GM12878 (cell line): ENCODE measurements around the gene CDK5R1. TPM values are rescaled to one million over a fixed set of nuclear protein-coding genes. Genes with fewer than 3 reads are reported as not detected.

Source experiments
- BMI1 ChIP-seq: fragments of 450-650 bp; IDR thresholded peaks from 2 replicates; pipeline ENCODE4 v1.6.1; 2016; ENCODE audit warnings: mild to moderate bottlenecking, moderate library complexity, borderline replicate concordance
- CEBPZ ChIP-seq: fragments of 150-350 bp; IDR thresholded peaks from 2 replicates; pipeline ENCODE4 v1.6.1; 2016; ENCODE audit warnings: low read depth, low read length
- E2F4 ChIP-seq: IDR thresholded peaks from 2 replicates; pipeline ENCODE4 v1.6.1; 2012; ENCODE audit warnings: low read depth, low read length, improper control_type of control experiment
- EED ChIP-seq: sonication (generic); IDR thresholded peaks from 2 replicates; pipeline ENCODE4 v1.6.1; 2016; ENCODE audit warnings: antibody characterized with exemption, low read depth
- FOS ChIP-seq: IDR thresholded peaks from 3 replicates; pipeline ENCODE4 v1.6.1; 2011; ENCODE audit warnings: borderline replicate concordance; ENCODE audit not compliant: insufficient read length; ENCODE audit errors: extremely low read depth
- HDAC2 ChIP-seq: fragments of 200-600 bp; sonication (generic); IDR thresholded peaks from 2 replicates; pipeline ENCODE4 v1.6.1; 2017
- HDAC6 ChIP-seq: fragments of 200-600 bp; sonication (generic); IDR thresholded peaks from one replicate; pipeline ENCODE4 v1.8.0; 2017; ENCODE audit warnings: antibody characterized with exemption; ENCODE audit not compliant: unreplicated experiment
- HSF1 ChIP-seq: fragments of 150-350 bp; IDR thresholded peaks from 2 replicates; pipeline ENCODE4 v1.6.1; 2014; ENCODE audit warnings: mild to moderate bottlenecking, low read depth, low read length
- NBN ChIP-seq: fragments of 450-650 bp; IDR thresholded peaks from 2 replicates; pipeline ENCODE4 v1.6.1; 2016
- NFXL1 ChIP-seq: fragments of 450-650 bp; IDR thresholded peaks from 2 replicates; pipeline ENCODE4 v1.6.1; 2017; ENCODE audit warnings: antibody characterized with exemption, mild to moderate bottlenecking, borderline replicate concordance
- PAX5 ChIP-seq: IDR thresholded peaks from 2 replicates; pipeline ENCODE4 v1.6.1; 2011; ENCODE audit warnings: low read depth, low read length, borderline replicate concordance
- PBX3 ChIP-seq: IDR thresholded peaks from 2 replicates; pipeline ENCODE4 v1.6.1; 2011; ENCODE audit warnings: mild to moderate bottlenecking, low read depth, low read length, moderate library complexity; ENCODE audit not compliant: insufficient replicate concordance
- PKNOX1 ChIP-seq: fragments of 450-650 bp; IDR thresholded peaks from 2 replicates; pipeline ENCODE4 v1.6.1; 2016; ENCODE audit warnings: mild to moderate bottlenecking
- PML ChIP-seq: IDR thresholded peaks from 2 replicates; pipeline ENCODE4 v1.6.1; 2012; ENCODE audit warnings: low read length, inconsistent platforms
- RAD51 ChIP-seq: fragments of 450-650 bp; IDR thresholded peaks from 2 replicates; pipeline ENCODE4 v1.6.1; 2016; ENCODE audit warnings: moderate library complexity, mild to moderate bottlenecking, inconsistent platforms
- RELA ChIP-seq: fragments of 450-650 bp; IDR thresholded peaks from 2 replicates; pipeline ENCODE4 v1.8.0; 2014; ENCODE audit warnings: borderline replicate concordance; ENCODE audit not compliant: partially characterized antibody
- SIX5 ChIP-seq: IDR thresholded peaks from 2 replicates; pipeline ENCODE4 v1.6.1; 2011; ENCODE audit warnings: mild to moderate bottlenecking, low read depth, low read length, moderate library complexity; ENCODE audit not compliant: severe bottlenecking
- SREBF2 ChIP-seq: IDR thresholded peaks from 2 replicates; pipeline ENCODE4 v1.6.1; 2012; ENCODE audit warnings: mild to moderate bottlenecking, low read length
- TCF12 ChIP-seq: IDR thresholded peaks from 2 replicates; pipeline ENCODE4 v1.6.1; 2011; ENCODE audit warnings: low read depth, mild to moderate bottlenecking, low read length
- USF2 ChIP-seq: IDR thresholded peaks from 2 replicates; pipeline ENCODE4 v1.6.1; 2011; ENCODE audit warnings: low read depth, low read length, improper control_type of control experiment, borderline replicate concordance
- YBX1 ChIP-seq: fragments of 450-650 bp; IDR thresholded peaks from 2 replicates; pipeline ENCODE4 v1.6.1; 2016; ENCODE audit warnings: antibody characterized with exemption
- ZNF622 ChIP-seq: fragments of 450-650 bp; IDR thresholded peaks from 2 replicates; pipeline ENCODE4 v1.6.1; 2017; ENCODE audit warnings: mild to moderate bottlenecking, inconsistent platforms
- polyA plus RNA-seq, 11 experiments: library from polyadenylated mRNA; depleted of rRNA in 4 of 11; unstranded in 6 of 11; stranded (reverse) in 5 of 11; fragments of >200 nt; fragmentation: Nextera tagmentation in 4 of 11; fragmentation: Illumina TruSeq in 1 of 11; extraction: Ambion mirVana in 4 of 11; extraction: Trizol in 1 of 11; gene quantifications; 1 replicate in 1 of 11; 2 replicates in 10 of 11; pipeline versions ENCODE4 v1.2.1 to v1.2.3, GENCODE V29; 2011 to 2016; ENCODE audit warnings: inconsistent platforms in 2 of 11, missing spikeins in 2 of 11, low read depth in 1 of 11
- total RNA-seq, 4 experiments: library from RNA; depleted of rRNA in 3 of 4; stranded (reverse); fragments of >200 nt in 3 of 4; fragmentation: Illumina TruSeq in 1 of 4; extraction: Trizol in 1 of 4; gene quantifications; 2 replicates each; pipeline versions ENCODE4 v1.2.1 to v1.2.3, GENCODE V29; 2013 to 2021

Gene CDK5R1
- total and polyA plus RNA-seq, 10 of the 15 experiments (the other 5 are each of a cell fraction or from before 2014, with no cell fraction given), result 1.1 to 28.3 (median 12.2) TPM

- TF ChIP-seq HSF1 (no peak), RAD51 (no peak), TCF12 (no peak), USF2 (no peak), PAX5 (no peak), NBN (no peak), NFXL1 (no peak), HDAC6 (no peak), EED (no peak), E2F4 (no peak), PML (no peak), YBX1 (no peak), RELA (no peak), PKNOX1 (no peak), ZNF622 (no peak), FOS (no peak), CEBPZ (no peak), HDAC2 (no peak), BMI1 (no peak), PBX3 (no peak), SIX5 (no peak), SREBF2 (no peak)
Measured at GRCh38 chr17:32519228-32520103, 32.7 kb downstream of the CDK5R1 start (continued).
